HepG2 (cell line): ENCODE data around the gene NUPR2. TPM values are rescaled to one million over a fixed set of nuclear protein-coding genes. Genes with fewer than 3 reads are reported as not detected.

Experiments used
- ATAC-seq: fragments of 200-7000 bp; cut with Tn5 transposase; 3 replicates; pipeline ENCODE4 v1.9.1; 2020; ENCODE audit warnings: mild to moderate bottlenecking, moderate library complexity
- BruUV-seq: library from RNA; stranded (reverse); fragments of 400-500 nt; replicated peaks from 2 replicates; lab custom pipeline; 2021; lab: Mats Ljungman, UMichigan
- CTCF ChIA-PET: fragments of 300-600 bp; formaldehyde crosslinking; extraction: SDS; loops from one replicate; lab custom pipeline; 2021; ENCODE audit warnings: low total read pairs, inconsistent platforms, low intra/inter-chr PET ratio; lab: Yijun Ruan, JAX
- POLR2A ChIA-PET: fragments of 350-600 bp; sonication (Branson Sonifier 250); formaldehyde crosslinking; loops from one replicate; lab custom pipeline; 2020; ENCODE audit warnings: antibody characterized with exemption, inconsistent platforms; lab: Yijun Ruan, JAX
- DNase-seq: peaks from one replicate; pipeline ENCODE4 v3.0.0-alpha.2; 2015; ENCODE audit warnings: low spot score
- FAIRE-seq: peaks from 3 replicates; lab custom pipeline; 2011; peaks lifted over from hg19 to GRCh38; lab: Jason Lieb, UNC
- H2AFZ ChIP-seq: one replicate; pipeline ENCODE4 v1.6.1; 2011; ENCODE audit warnings: low read length, inconsistent platforms
- H3K27ac ChIP-seq: fragments of 300-600 bp; 3 replicates; pipeline ENCODE4 v1.8.0; 2011; ENCODE audit warnings: mixed run types, mild to moderate bottlenecking, mixed read lengths, low read length, inconsistent platforms; ENCODE audit not compliant: insufficient read depth; ENCODE audit errors: extremely low read length
- H3K27me3 ChIP-seq, 2 experiments: fragments of 200-600 bp in 1 of 2; 2 replicates in 1 of 2; 3 replicates in 1 of 2; pipeline versions ENCODE4 v1.6.0 to v1.8.0; 2011; ENCODE audit warnings: low read length in 2 of 2, mild to moderate bottlenecking in 2 of 2, moderate library complexity in 2 of 2, inconsistent platforms in 1 of 2; ENCODE audit not compliant: insufficient read depth in 2 of 2, control insufficient read depth in 1 of 2
- H3K36me3 ChIP-seq, 2 experiments: fragments of 200-600 bp in 1 of 2; replicated peaks in 1 of 2; 2 replicates in 1 of 2; 3 replicates in 1 of 2; pipeline versions ENCODE4 v1.5.1 to v1.8.0; 2011; ENCODE audit warnings: low read length in 2 of 2, inconsistent platforms in 1 of 2; ENCODE audit not compliant: insufficient read depth in 2 of 2, control insufficient read depth in 1 of 2
- H3K4me1 ChIP-seq: 2 replicates; pipeline ENCODE4 v1.5.1; 2012; ENCODE audit warnings: low read length, inconsistent platforms; ENCODE audit not compliant: insufficient read depth
- H3K4me2 ChIP-seq: 2 replicates; pipeline ENCODE4 v1.6.0; 2011; ENCODE audit warnings: low read depth, low read length, inconsistent platforms
- H3K4me3 ChIP-seq, 3 experiments: fragments of 200-600 bp in 1 of 3; sonication (generic), shearing (Covaris generic) in 1 of 3; replicated peaks in 1 of 3; 2 replicates each; pipeline ENCODE4 v1.5.1; 2011 to 2016; ENCODE audit warnings: low read length in 3 of 3, inconsistent platforms in 2 of 3, low read depth in 2 of 3, mild to moderate bottlenecking in 2 of 3, control low read depth in 1 of 3, mixed read lengths in 1 of 3; ENCODE audit not compliant: insufficient read depth in 1 of 3
- H3K79me2 ChIP-seq: one replicate; pipeline ENCODE4 v1.6.1; 2011; ENCODE audit warnings: low read length, inconsistent platforms; ENCODE audit not compliant: insufficient read depth
- H3K9ac ChIP-seq: 2 replicates; pipeline ENCODE4 v1.6.0; 2011; ENCODE audit warnings: mild to moderate bottlenecking, low read depth, low read length, inconsistent platforms; ENCODE audit not compliant: insufficient read depth
- H3K9me3 ChIP-seq: 2 replicates; pipeline ENCODE4 v1.5.1; 2012; ENCODE audit warnings: mild to moderate bottlenecking, low read length
- H4K20me1 ChIP-seq: 2 replicates; pipeline ENCODE4 v1.6.0; 2011; ENCODE audit warnings: inconsistent platforms, mild to moderate bottlenecking, low read length, moderate library complexity; ENCODE audit not compliant: insufficient read depth
- ERF ChIP-seq: IDR thresholded peaks from 2 replicates; pipeline ENCODE4 v1.6.1; 2018; ENCODE audit warnings: missing biosample characterization, missing genetic modification reagents
- NR2C2 ChIP-seq: sonication (generic); formaldehyde crosslinking; IDR thresholded peaks from 2 replicates; pipeline ENCODE4 v1.4.0; 2020; ENCODE audit warnings: missing genetic modification reagents, mild to moderate bottlenecking, moderate library complexity, borderline replicate concordance
- SP1 ChIP-seq, 2 experiments: fragments of 450-650 bp in 1 of 2; sonication (generic) in 1 of 2; formaldehyde crosslinking in 1 of 2; IDR thresholded peaks; 2 replicates each; pipeline versions ENCODE4 v1.4.0 to v1.6.1; 2016 to 2020; ENCODE audit warnings: missing genetic modification reagents in 1 of 2
- ZNF20 ChIP-seq: sonication (generic); formaldehyde crosslinking; IDR thresholded peaks from 2 replicates; pipeline ENCODE4 v1.4.0; 2020; ENCODE audit warnings: mild to moderate bottlenecking, moderate library complexity, missing genetic modification reagents
- ZNF44 ChIP-seq: sonication (generic); formaldehyde crosslinking; IDR thresholded peaks from 2 replicates; pipeline ENCODE4 v1.5.1; 2020; ENCODE audit warnings: mild to moderate bottlenecking, missing genetic modification reagents
- ZNF547 ChIP-seq: sonication (generic); formaldehyde crosslinking; IDR thresholded peaks from 2 replicates; pipeline ENCODE4 v1.5.1; 2020; ENCODE audit warnings: mild to moderate bottlenecking, missing genetic modification reagents
- ZNF674 ChIP-seq: sonication (generic); formaldehyde crosslinking; IDR thresholded peaks from 2 replicates; pipeline ENCODE4 v1.5.0; 2020; ENCODE audit warnings: low read depth, mild to moderate bottlenecking, missing genetic modification reagents
- WGBS: methylation state at CpG from one replicate; pipeline ENCODE4 v1.1.6; 2017; ENCODE audit warnings: low lambda C conversion rate; 5-methylcytosine and 5-hydroxymethylcytosine counted together
- in situ Hi-C: cut with HindIII; loops from 2 replicates; pipeline ENCODE4 v1.10.0; 2017; ENCODE audit warnings: low pct_unique_long_range_greater_than_20kb; ENCODE audit not compliant: extremely low pct_ligation_motif_present
- intact Hi-C: fragments of 100-400 bp; cut with micrococcal nuclease; formaldehyde crosslinking; loops from one replicate; pipeline ENCODE4 v1.10.0; 2022; ENCODE audit not compliant: unreplicated experiment
- polyA plus RNA-seq, 8 experiments: library from polyadenylated mRNA; depleted of rRNA in 3 of 8; stranded (reverse) in 7 of 8; unstranded in 1 of 8; fragments of >200 nt; fragmentation: Illumina TruSeq in 4 of 8; extraction: Trizol in 4 of 8; gene quantifications; 2 replicates each; pipeline versions ENCODE4 v1.2.1 to v1.2.3, GENCODE V29; 2011 to 2016; ENCODE audit warnings: low read depth in 4 of 8, missing spikeins in 1 of 8, mixed read lengths in 1 of 8; ENCODE audit not compliant: insufficient read depth in 1 of 8
- total RNA-seq, 5 experiments: library from RNA; depleted of rRNA; stranded (reverse); fragments of >200 nt; fragmentation: Illumina TruSeq; extraction: Trizol; gene quantifications; 2 replicates each; pipeline ENCODE4 v1.2.3, GENCODE V29; 2016; ENCODE audit warnings: low read depth in 1 of 5
- TF ChIP-seq, protein P1 (sequence below): sonication (generic); formaldehyde crosslinking; IDR thresholded peaks from 2 replicates; pipeline ENCODE4 v1.5.1; 2020; ENCODE audit warnings: mild to moderate bottlenecking, missing genetic modification reagents, moderate library complexity
- TF ChIP-seq, protein P2 (sequence below): fragments of 450-650 bp; IDR thresholded peaks from 2 replicates; pipeline ENCODE4 v1.6.1; 2017
- TF ChIP-seq, protein P3 (sequence below): sonication (generic); formaldehyde crosslinking; IDR thresholded peaks from 2 replicates; pipeline ENCODE4 v1.8.0; 2023; ENCODE audit warnings: mild to moderate bottlenecking, missing genetic modification reagents

Gene NUPR2
- total and polyA plus RNA-seq, 2 of the 13 experiments (the other 11 are each of a cell fraction or from before 2014, with no cell fraction given): not detected

GRCh38 chr7:56121440-56121839 lies 5.2 kb upstream of the NUPR2 start:
- no peaks in the 10 kb centered on the region for H3K9me3 ChIP-seq
- H3K4me3 ChIP-seq: no peak overlapping the region
- no peak overlapping the region for H2AFZ ChIP-seq
- ATAC-seq (no peak), DNase-seq (no peak)
- intact Hi-C loops (no loop called here), in situ Hi-C loops (no loop called here)
- no peak overlapping the region for H3K9ac ChIP-seq
- 49% methylated on average over 6 of the region's 6 CpGs for WGBS
- no peaks in the 10 kb centered on the region for H3K27me3 ChIP-seq
- BruUV-seq: no TSS peak
- no peak overlapping the region for H3K27ac ChIP-seq
- H3K79me2 ChIP-seq: no peaks in the 10 kb centered on the region
- POLR2A ChIA-PET: no interaction called here
- no peaks in the 10 kb centered on the region for H3K4me1 ChIP-seq
- no peak overlapping the region for H3K4me2 ChIP-seq
- H3K36me3 ChIP-seq: no peaks in the 10 kb centered on the region
- TF ChIP-seq ZNF547: no peak
- TF ChIP-seq, protein P1, sequence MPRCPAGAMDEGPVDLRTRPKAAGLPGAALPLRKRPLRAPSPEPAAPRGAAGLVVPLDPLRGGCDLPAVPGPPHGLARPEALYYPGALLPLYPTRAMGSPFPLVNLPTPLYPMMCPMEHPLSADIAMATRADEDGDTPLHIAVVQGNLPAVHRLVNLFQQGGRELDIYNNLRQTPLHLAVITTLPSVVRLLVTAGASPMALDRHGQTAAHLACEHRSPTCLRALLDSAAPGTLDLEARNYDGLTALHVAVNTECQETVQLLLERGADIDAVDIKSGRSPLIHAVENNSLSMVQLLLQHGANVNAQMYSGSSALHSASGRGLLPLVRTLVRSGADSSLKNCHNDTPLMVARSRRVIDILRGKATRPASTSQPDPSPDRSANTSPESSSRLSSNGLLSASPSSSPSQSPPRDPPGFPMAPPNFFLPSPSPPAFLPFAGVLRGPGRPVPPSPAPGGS (CRISPR knock-in tag): no peak
- TF ChIP-seq ZNF44 (CRISPR knock-in tag): no peak
- TF ChIP-seq, protein P2, sequence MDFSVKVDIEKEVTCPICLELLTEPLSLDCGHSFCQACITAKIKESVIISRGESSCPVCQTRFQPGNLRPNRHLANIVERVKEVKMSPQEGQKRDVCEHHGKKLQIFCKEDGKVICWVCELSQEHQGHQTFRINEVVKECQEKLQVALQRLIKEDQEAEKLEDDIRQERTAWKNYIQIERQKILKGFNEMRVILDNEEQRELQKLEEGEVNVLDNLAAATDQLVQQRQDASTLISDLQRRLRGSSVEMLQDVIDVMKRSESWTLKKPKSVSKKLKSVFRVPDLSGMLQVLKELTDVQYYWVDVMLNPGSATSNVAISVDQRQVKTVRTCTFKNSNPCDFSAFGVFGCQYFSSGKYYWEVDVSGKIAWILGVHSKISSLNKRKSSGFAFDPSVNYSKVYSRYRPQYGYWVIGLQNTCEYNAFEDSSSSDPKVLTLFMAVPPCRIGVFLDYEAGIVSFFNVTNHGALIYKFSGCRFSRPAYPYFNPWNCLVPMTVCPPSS: no peak
- TF ChIP-seq ERF (CRISPR knock-in tag): no peak
- TF ChIP-seq ZNF20 (CRISPR knock-in tag): no peak
- TF ChIP-seq SP1 (IDR thresholded peaks at IDR 0.05): no peak
- no peak for TF ChIP-seq SP1 (CRISPR knock-in tag; IDR thresholded peaks at IDR 0.05)
- TF ChIP-seq, protein P3, sequence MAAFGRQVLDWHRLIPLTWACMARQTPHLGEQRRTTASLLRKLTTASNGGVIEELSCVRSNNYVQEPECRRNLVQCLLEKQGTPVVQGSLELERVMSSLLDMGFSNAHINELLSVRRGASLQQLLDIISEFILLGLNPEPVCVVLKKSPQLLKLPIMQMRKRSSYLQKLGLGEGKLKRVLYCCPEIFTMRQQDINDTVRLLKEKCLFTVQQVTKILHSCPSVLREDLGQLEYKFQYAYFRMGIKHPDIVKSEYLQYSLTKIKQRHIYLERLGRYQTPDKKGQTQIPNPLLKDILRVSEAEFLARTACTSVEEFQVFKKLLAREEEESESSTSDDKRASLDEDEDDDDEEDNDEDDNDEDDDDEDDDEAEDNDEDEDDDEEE (CRISPR knock-in tag): no peak
- TF ChIP-seq ZNF674: no peak
- no peak for TF ChIP-seq NR2C2
- TF ChIP-seq, all 625 proteins: peak for 0
- CTCF ChIA-PET: no interaction called here
- H4K20me1 ChIP-seq: no peaks in the 10 kb centered on the region
- FAIRE-seq: no peak
